Measurements from ENCODE around the gene SSBP4. TPM values are rescaled to one million over a fixed set of nuclear protein-coding genes. Genes with fewer than 3 reads are reported as not detected.
A peak's percentile ranks its signal among the peaks of the same experiment; 100 is the strongest.

The SSBP4 gene
- total RNA-seq, 1 experiment from 2014 or later, result 164 TPM

GRCh38 chr19:18432275-18433014, 13.2 kb downstream of the SSBP4 start:
- Histone ChIP-seq H3K4me1 (ENCODE audit: control insufficient read depth in 1 of 2, insufficient read depth in 2 of 2, low read length in 2 of 2) (peaks cover 0 to 19% of the 10 kb centered on the region in 2 experiments; a peak in 2 of 4 replicates), H4K20me1 (ENCODE audit: insufficient read depth) (no peaks in the 10 kb centered on the region), H3K79me2 (ENCODE audit: insufficient read depth, low read length) (peaks cover 9% of the 10 kb centered on the region; the same call in 1 of the 2 replicates), H3K9ac (ENCODE audit: low read length) (no peak overlapping the region), H2AFZ (ENCODE audit: low read depth, low read length, poor library complexity, severe bottlenecking) (no peak overlapping the region), H3K4me3 (replicated peaks in 1 of 2; ENCODE audit: low read depth in 1 of 2, low read length in 2 of 2) (no peak overlapping the region), H3K9me2 (ENCODE audit: insufficient read depth) (no peaks in the 10 kb centered on the region), H3K9me3 (ENCODE audit: control insufficient read depth in 1 of 2, insufficient read depth in 1 of 2, low read depth in 1 of 2, low read length in 2 of 2) (no peaks in the 10 kb centered on the region), H3K27me3 (ENCODE audit: insufficient read depth, low read length) (no peaks in the 10 kb centered on the region), H3K4me2 (ENCODE audit: low read length) (no peak overlapping the region), H3K36me3 (ENCODE audit: control insufficient read depth in 1 of 2, insufficient read depth in 2 of 2, low read length in 2 of 2) (peaks cover 5 to 8% of the 10 kb centered on the region in 2 experiments; a peak in 3 of 4 replicates), H3K27ac (ENCODE audit: low read depth, low read length) (peak overlapping the region; percentile 29; the same call in 1 of the 2 replicates)
- DNase-seq (ENCODE audit: low read depth, low spot score) (no peak), ATAC-seq (no peak)
- POLR2A ChIA-PET, result no interaction called here
- no TSS peak for BruUV-seq (replicated peaks)
- no peak for TF ChIP-seq MAX (IDR thresholded peaks at IDR 0.05)
- no peak for TF ChIP-seq CEBPB (IDR thresholded peaks at IDR 0.05; ENCODE audit: low read depth)
- no peak for TF ChIP-seq FOSL1 (IDR thresholded peaks at IDR 0.05; ENCODE audit: low read depth)
- TF ChIP-seq POLR2AphosphoS5 (IDR thresholded peaks at IDR 0.05; ENCODE audit: low read depth, low read length), result no peak
- no peak for TF ChIP-seq EZH2 (IDR thresholded peaks at IDR 0.05)
- TF ChIP-seq JUND (IDR thresholded peaks at IDR 0.05), result no peak
- no peak for TF ChIP-seq SRF (IDR thresholded peaks at IDR 0.05; ENCODE audit: low read depth)
- no peak for TF ChIP-seq RAD21 (IDR thresholded peaks at IDR 0.05; ENCODE audit: low read depth)
- no peak for TF ChIP-seq YY1 (IDR thresholded peaks at IDR 0.05; ENCODE audit: extremely low read depth, insufficient replicate concordance, low read depth, low read length)
- TF ChIP-seq ZNF274 (IDR thresholded peaks at IDR 0.05; ENCODE audit: low read depth, low read length), result no peak
- no peak for TF ChIP-seq ATF3 (IDR thresholded peaks at IDR 0.05)
- no peak for TF ChIP-seq CBX3 (IDR thresholded peaks at IDR 0.05; ENCODE audit: low read depth)
- no peak for TF ChIP-seq EZH2phosphoT487 (IDR thresholded peaks at IDR 0.05; ENCODE audit: borderline replicate concordance)
- no peak for TF ChIP-seq SIN3A (IDR thresholded peaks at IDR 0.05; ENCODE audit: low read depth)
- intact Hi-C loops (cut with micrococcal nuclease), result no loop called here
- RAD21 ChIA-PET (ENCODE audit: low non-redundant PET in 1 of 2, low total read pairs in 2 of 2, uncharacterized antibody in 2 of 2, unreplicated experiment in 2 of 2), result no interaction called here
- CTCF ChIA-PET, result no interaction called here

Measured in HCT116 (cell line).